GM18858 (cell line): Measurements from ENCODE around the gene EXOC4.

Source experiments
- ATAC-seq: cut with Tn5 transposase; IDR thresholded peaks from one replicate; pipeline ENCODE4 v1.9.1; 2021; ENCODE audit not compliant: unreplicated experiment

Gene EXOC4

DNA sequence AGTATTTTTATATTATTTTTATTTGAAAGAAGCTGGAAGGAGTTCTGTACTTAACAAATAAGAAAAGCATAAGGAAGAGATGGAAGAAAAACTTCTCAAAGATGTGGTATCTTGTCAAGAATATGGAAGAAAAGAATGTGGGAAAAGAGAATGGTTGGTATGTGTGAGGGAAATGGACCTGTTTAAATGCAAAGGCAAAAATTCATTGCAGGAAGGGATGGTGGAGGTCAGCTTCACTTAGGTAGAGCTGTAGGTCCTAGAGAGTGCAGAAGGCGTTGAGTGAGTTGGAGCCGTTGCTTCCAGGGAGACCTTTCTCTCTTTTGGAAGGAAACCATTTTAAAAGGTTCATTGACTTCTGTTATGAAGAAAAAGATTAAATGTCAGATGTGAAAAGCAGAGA is 107.3 kb downstream of the EXOC4 start:
- no peak for ATAC-seq

GRCh38 chr7:133361806-133362205 is 108.9 kb downstream of the EXOC4 start:
- no peak for ATAC-seq

DNA sequence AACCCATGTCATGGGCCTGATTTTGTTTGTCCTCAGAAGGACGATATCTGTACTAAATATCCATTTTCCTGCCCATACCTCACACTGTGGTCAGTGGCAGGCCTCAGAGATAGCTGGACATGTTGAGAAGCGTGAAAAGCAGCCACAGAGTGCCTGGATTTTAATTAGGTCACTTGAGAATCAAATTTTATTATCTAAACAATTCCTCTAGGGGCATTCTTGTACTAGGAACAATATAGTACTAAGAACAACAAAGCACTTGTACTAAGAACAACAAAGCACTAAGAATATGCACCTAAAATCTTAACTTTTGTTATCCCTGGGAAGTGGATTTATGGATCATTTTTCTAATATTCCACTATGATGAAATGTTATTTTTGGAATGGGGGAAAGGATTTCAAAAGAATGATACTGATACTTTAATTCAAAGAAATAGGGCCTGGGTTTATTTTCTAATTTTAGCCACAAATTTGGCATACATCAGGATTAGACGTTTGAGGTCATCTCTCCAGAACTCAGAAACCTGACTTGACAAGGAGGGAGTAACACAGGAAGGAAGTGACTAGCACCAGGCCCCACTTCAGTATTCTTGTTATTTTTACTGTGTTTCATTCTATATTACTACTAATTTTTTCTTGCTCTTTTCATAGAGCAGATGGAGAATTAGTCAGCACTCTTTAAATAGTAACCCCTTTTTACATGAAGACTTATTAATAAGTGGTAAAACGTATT is 112.2 kb downstream of the EXOC4 start:
- no peak for ATAC-seq

DNA sequence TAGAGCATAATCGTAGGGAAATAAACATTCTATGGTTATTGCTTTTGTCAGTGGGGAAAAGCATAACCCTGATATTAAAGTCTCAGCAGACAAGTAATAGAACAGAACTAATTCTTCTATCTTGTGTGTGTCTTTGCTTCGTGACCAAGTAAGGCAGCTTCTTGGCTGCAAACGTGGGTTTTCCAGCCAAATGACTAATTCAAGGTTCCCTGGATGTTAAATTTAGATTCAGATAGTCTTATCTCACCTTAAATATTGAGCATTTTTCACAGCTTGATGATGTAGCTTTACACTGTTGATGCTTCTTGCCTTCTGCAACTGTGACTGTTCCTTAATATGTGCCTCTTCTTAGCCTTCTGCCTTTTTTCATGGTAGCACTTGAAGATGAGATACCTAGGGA is 113.0 kb downstream of the EXOC4 start:
- no peak for ATAC-seq

- no peak for ATAC-seq
Observed at GRCh38 chr7:133367561-133367960, 114.7 kb downstream of the EXOC4 start.

DNA sequence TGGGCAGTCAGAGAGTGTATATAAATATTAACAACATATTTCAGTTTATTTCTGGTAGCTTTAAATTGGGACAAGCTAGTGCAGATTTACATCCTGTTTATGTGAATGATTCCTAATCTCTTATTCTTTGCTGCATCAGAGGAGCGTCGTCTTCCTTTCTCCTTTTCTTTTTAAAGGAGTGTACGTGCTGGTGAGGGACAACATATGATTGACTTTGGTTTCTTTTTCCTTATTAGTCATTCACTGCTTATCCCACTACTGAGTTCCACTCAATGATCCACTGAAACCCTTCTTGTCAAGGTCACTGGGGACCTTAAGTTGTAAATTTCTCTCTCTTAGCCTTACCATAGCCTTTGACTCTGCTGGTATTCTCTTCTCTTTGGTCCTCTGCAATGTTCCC is 116.3 kb downstream of the EXOC4 start:
- no peak for ATAC-seq

DNA sequence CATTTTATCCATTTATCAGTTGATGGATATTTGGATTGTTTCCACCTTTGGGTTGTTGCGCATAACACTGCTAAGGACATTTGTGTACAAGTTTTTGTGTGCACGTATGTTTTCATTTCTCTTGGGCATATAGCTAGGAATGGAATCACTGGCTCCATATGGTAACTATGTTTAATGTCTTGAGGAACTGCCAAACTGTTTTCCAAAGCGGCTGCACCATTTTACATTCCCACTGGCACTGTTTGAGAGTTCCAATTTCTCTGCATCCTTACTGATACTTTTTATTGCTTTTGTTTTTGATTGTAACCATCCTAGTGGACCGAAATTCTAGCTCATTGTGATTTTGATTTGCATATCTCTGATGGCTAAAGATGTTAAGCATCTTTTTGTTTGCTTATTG is 118.7 kb downstream of the EXOC4 start:
- ATAC-seq = no peak

- ATAC-seq = no peak
Observed at GRCh38 chr7:133372337-133372736, 119.5 kb downstream of the EXOC4 start.

GRCh38 chr7:133376514-133376913 is 123.6 kb downstream of the EXOC4 start:
- ATAC-seq = peak; percentile 51

DNA sequence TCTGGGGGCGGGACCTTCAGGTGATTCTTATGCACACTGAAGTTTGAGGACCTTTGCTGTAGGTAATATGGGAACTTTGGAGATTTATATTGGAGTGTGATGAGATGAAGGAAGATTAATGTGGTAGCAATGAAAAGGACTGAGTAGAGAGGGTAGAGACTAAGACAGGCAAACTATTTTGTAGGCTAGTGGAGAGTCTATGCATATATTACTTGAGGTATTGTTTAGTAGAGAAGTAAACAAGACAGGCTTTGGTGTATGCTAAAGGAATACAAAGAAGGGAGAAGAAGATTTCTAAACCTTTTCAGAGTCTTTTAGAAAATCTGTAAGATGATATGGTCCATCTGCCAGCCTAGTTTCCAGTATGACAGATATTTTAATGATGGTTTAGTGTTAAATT is 129.1 kb downstream of the EXOC4 start:
- ATAC-seq = no peak

GRCh38 chr7:133382775-133383559 is 130.1 kb downstream of the EXOC4 start:
- no peak for ATAC-seq

- no peak for ATAC-seq
Observed at GRCh38 chr7:133386205-133386604, 133.3 kb downstream of the EXOC4 start.

DNA sequence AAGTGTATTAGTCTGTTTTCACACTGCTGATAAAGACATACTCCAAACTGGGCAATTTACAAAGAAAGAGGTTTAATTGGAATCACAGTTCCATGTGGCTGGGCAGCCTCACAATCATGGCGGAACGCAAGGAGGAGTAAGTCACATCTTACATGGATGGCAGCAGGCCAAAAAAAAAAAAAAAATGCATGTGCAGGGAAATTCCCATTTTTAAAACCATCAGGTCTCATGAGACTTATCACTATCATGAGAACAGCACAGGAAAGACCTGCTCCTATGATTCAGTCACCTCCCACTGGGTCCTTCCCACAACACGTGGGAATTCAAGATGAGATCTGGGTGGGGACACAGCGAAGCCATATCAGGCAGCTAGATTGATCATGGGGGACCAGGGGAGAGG is 136.8 kb downstream of the EXOC4 start:
- no peak for ATAC-seq

GRCh38 chr7:133391206-133391605 is 138.3 kb downstream of the EXOC4 start:
- no peak for ATAC-seq

- ATAC-seq = no peak
Observed at GRCh38 chr7:133394369-133394768, 141.5 kb downstream of the EXOC4 start.

GRCh38 chr7:133395551-133395950 is 142.7 kb downstream of the EXOC4 start:
- no peak for ATAC-seq

- ATAC-seq = no peak
Observed at GRCh38 chr7:133398506-133398905, 145.6 kb downstream of the EXOC4 start.

- no peak for ATAC-seq
Observed at GRCh38 chr7:133401225-133401624, 148.3 kb downstream of the EXOC4 start.

GRCh38 chr7:133408212-133408611 is 155.3 kb downstream of the EXOC4 start:
- ATAC-seq = no peak

GRCh38 chr7:133409421-133409820 is 156.5 kb downstream of the EXOC4 start:
- ATAC-seq = no peak

DNA sequence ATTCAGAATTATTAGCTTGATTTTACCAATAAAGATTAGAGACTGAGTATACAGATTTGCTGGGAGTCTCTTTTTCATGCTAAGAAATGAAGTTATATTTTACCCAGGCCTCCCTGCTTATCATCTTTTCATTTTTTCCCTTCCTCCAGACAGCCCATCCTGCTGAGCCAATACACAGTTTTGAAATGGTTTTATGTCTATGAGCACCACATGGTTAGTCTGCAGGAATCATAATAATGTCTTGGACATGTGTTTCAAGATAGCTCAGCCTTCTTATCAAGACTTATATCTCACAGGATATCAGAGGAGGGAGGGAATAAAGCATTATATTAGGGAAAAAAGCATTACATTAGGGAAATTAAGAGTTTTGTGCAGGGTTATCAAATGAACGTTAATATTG is 157.1 kb downstream of the EXOC4 start:
- no peak for ATAC-seq

DNA sequence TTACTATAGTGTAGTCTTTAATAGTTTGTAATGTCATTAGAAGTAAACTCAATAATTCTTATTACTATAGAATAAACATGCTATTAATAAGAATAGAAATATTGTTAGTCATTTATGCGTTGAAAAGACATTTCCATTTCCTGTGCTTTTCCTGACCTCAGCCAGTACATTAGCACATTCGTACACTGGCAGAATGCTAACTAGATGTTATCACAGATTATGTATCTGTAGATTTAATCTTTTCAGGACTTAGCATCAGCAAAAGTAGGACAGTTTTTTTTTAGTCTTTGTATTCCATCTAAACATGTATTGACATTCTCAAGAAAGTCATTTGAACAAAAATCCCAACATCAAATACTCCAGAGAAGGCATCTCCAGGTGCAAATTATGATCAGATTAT is 158.5 kb downstream of the EXOC4 start:
- no peak for ATAC-seq

DNA sequence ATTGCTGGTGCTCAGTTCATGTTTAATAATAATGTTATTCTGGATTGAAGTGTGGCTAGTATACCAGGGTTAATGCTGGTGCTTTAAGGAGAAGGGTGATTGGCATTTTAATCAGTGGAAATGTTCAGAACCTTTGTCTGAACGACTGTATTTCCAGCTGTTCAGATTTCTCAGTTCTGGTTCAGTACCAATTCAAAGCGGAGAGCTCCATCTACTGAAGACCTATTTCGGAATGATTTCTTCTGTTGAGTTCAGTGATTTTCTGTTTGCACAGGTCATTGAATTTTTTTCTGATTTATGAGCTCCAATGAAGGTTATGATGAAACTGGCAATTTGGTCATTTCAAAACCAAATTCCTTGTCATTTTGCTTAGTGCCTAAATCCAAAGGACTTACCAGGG is 160.1 kb downstream of the EXOC4 start:
- ATAC-seq = no peak
